Activated CD4-positive, alpha-beta T cell treated with anti-CD3 and anti-CD28 coated beads for 36 hours (primary cell): Measurements from ENCODE around the gene UBE2R2. TPM values are rescaled to one million over a fixed set of nuclear protein-coding genes. Genes with fewer than 3 reads are reported as not detected.
"Not testable (repeated sequence)": the region's sequence is repeated elsewhere in the genome, so short reads cannot be mapped to it uniquely, and the experiment has no call there.

Experiments used
- ATAC-seq: fragments of 200-7000 bp; cut with Tn5 transposase; one replicate; pipeline ENCODE4 v1.10.0; 2021; ENCODE audit warnings: mild to moderate bottlenecking, moderate library complexity
- CTCF ChIA-PET: fragments of 350-600 bp; sonication (Branson Sonifier 250); formaldehyde crosslinking; loops from one replicate; lab custom pipeline; 2021; ENCODE audit warnings: antibody characterized with exemption; lab: Charles Lee
- POLR2A ChIA-PET: fragments of 350-600 bp; sonication (Branson Sonifier 250); formaldehyde crosslinking; loops from one replicate; lab custom pipeline; 2021; ENCODE audit warnings: antibody characterized with exemption, inconsistent platforms; lab: Charles Lee
- DNase-seq: peaks from one replicate; pipeline ENCODE4 v3.0.0-alpha.2; 2020
- H3K27ac Mint-ChIP-seq: one replicate; pipeline ENCODE4 v1.8.0; 2021; ENCODE audit warnings: mixed read lengths
- H3K27me3 Mint-ChIP-seq: one replicate; pipeline ENCODE4 v1.8.0; 2021; ENCODE audit warnings: mixed read lengths
- H3K36me3 Mint-ChIP-seq: one replicate; pipeline ENCODE4 v1.8.0; 2021; ENCODE audit warnings: low read depth, mixed read lengths
- H3K4me1 Mint-ChIP-seq: one replicate; pipeline ENCODE4 v1.8.0; 2021; ENCODE audit warnings: mixed read lengths
- H3K4me3 Mint-ChIP-seq: one replicate; pipeline ENCODE4 v1.8.0; 2021; ENCODE audit warnings: mild to moderate bottlenecking, moderate library complexity, mixed read lengths
- H3K9me3 Mint-ChIP-seq: one replicate; pipeline ENCODE4 v1.8.0; 2021; ENCODE audit warnings: low read depth, mixed read lengths
- intact Hi-C, 2 experiments: fragments of 100-400 bp; cut with DNase I in 1 of 2; cut with micrococcal nuclease in 1 of 2; formaldehyde crosslinking; loops; one replicate each; pipeline versions ENCODE4 v1.14.2 to v1.15.1; 2022 to 2024; cut with DNase I, micrococcal nuclease
- total RNA-seq, 2 experiments: library from RNA; stranded (reverse); gene quantifications; one replicate each; pipeline ENCODE4 v1.2.3, GENCODE V29; 2021

Gene UBE2R2
- total RNA-seq, 2 experiments from 2014 or later = 47.7 to 49.5 TPM

- H3K4me1 Mint-ChIP-seq = not testable (repeated sequence)
- peaks cover 24% of the 10 kb centered on the region for H3K36me3 Mint-ChIP-seq
Measured at GRCh38 chr9:33962468-33962867, 145.5 kb downstream of the UBE2R2 start.

DNA sequence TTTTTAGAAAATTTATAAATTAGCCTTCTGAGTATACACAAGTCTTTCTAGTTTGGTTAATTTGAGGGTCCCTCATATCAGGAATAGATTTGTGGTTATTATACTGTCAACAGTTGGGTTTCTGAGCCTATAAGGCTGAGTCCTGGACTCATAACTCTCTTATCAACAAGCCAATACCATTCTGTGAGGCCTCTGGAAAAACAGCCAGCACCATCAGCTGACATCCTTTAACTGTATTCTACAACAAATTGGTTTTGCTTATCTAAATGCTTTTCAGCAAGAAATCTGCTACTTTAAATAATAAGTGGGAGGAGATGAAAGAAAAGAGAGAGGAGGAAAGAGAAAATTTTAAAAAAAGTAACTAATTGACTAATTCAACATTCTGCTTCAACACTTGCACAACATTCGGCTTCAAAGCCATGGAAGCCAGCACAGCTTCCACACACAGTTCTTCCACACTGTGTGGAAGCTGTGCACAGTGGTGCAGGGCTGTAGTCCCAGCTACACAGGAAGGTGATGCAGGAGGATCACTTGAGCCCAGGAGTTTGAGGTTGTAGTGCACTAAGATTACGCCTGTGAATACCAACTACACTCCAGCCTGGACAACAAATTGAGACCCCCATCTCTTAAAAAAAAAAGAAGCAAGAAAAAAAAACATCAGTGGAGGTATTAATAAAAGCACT is 147.3 kb downstream of the UBE2R2 start:
- Mint-ChIP-seq H3K36me3 (peaks cover 29% of the 10 kb centered on the region), H3K27ac (no peak overlapping the region), H3K4me3 (no peak overlapping the region), H3K4me1 (no peaks in the 10 kb centered on the region), H3K9me3 (no peaks in the 10 kb centered on the region), H3K27me3 (no peaks in the 10 kb centered on the region)
- no peak for DNase-seq
- ChIA-PET CTCF (interaction anchor here (0.6 kb wide), 1 partner anchor 34 kb away, joined by 5 read pairs; no protein-coding TSS in a partner anchor), POLR2A (no interaction called here)
- no peak for ATAC-seq
- intact Hi-C loops = no loop called here

More at GRCh38 chr9:33962468-33962867, 145.5 kb downstream of the UBE2R2 start:
- H3K9me3 Mint-ChIP-seq, H3K27me3 Mint-ChIP-seq, CTCF ChIA-PET, H3K27ac Mint-ChIP-seq, ATAC-seq, DNase-seq, H3K4me3 Mint-ChIP-seq, POLR2A ChIA-PET, intact Hi-C loops: not testable (repeated sequence)

Other genes starting within 250 kb of the UBE2R2 start
- not detected for gene PRSS3, start 21.6 kb upstream of the UBE2R2 start, total RNA-seq
- gene UBAP2, start 231.7 kb downstream of the UBE2R2 start, total RNA-seq = 10 to 100 TPM; 42.7 to 50.8 TPM